Measurements from ENCODE around the gene TNFSF12.

DNA sequence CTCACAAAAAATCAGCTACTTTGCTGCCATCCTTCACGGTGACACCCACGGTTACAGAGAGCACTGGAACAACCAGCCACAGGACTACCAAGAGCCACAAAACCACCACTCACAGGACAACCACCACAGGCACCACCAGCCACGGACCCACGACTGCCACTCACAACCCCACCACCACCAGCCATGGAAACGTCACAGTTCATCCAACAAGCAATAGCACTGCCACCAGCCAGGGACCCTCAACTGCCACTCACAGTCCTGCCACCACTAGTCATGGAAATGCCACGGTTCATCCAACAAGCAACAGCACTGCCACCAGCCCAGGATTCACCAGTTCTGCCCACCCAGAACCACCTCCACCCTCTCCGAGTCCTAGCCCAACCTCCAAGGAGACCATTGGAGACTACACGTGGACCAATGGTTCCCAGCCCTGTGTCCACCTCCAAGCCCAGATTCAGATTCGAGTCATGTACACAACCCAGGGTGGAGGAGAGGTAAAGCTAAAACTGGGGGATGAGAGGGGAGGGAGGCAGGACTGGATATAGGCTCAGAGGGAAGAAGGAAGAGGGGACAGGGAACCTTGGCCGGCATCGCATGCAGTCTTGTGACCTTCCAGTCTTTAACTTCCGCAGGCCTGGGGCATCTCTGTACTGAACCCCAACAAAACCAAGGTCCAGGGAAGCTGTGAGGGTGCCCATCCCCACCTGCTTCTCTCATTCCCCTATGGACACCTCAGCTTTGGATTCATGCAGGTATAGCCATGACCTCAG lies 31.2 kb downstream of the TNFSF12 start:
- TF ChIP-seq, protein P1, sequence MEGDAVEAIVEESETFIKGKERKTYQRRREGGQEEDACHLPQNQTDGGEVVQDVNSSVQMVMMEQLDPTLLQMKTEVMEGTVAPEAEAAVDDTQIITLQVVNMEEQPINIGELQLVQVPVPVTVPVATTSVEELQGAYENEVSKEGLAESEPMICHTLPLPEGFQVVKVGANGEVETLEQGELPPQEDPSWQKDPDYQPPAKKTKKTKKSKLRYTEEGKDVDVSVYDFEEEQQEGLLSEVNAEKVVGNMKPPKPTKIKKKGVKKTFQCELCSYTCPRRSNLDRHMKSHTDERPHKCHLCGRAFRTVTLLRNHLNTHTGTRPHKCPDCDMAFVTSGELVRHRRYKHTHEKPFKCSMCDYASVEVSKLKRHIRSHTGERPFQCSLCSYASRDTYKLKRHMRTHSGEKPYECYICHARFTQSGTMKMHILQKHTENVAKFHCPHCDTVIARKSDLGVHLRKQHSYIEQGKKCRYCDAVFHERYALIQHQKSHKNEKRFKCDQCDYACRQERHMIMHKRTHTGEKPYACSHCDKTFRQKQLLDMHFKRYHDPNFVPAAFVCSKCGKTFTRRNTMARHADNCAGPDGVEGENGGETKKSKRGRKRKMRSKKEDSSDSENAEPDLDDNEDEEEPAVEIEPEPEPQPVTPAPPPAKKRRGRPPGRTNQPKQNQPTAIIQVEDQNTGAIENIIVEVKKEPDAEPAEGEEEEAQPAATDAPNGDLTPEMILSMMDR (IDR thresholded peaks at IDR 0.05; ENCODE audit: low read depth, low read length), result no peak
- no peak for TF ChIP-seq POLR2A (IDR thresholded peaks at IDR 0.05; ENCODE audit: extremely low read depth, insufficient read length)
- TF ChIP-seq, protein P2, sequence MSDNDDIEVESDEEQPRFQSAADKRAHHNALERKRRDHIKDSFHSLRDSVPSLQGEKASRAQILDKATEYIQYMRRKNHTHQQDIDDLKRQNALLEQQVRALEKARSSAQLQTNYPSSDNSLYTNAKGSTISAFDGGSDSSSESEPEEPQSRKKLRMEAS (IDR thresholded peaks at IDR 0.05; ENCODE audit: low read depth, low read length), result no peak
- no peak for TF ChIP-seq MYC (IDR thresholded peaks at IDR 0.05; ENCODE audit: low read depth, low read length)

Data from NB4 (cell line).